Esophagus squamous epithelium (tissue), 4 donors: ENCODE measurements around the gene TNFRSF18.

Experiments
- POLR2A ChIP-seq, 4 donors: fragments of 450-650 bp; IDR thresholded peaks; one replicate each; pipeline ENCODE4 v1.6.1; 2017; ENCODE audit warnings: antibody characterized with exemption in 4 of 4, mild to moderate bottlenecking in 4 of 4, moderate library complexity in 3 of 4
- TF ChIP-seq, protein P1 (sequence below), 6 experiments: fragments of 450-650 bp in 4 of 6; fragments of 200-600 bp in 2 of 6; sonication (generic) in 2 of 6; IDR thresholded peaks; one replicate each; pipeline ENCODE4 v1.5.1; 2016 to 2019; ENCODE audit warnings: antibody characterized with exemption in 6 of 6, mild to moderate bottlenecking in 4 of 6, moderate library complexity in 4 of 6

DNA sequence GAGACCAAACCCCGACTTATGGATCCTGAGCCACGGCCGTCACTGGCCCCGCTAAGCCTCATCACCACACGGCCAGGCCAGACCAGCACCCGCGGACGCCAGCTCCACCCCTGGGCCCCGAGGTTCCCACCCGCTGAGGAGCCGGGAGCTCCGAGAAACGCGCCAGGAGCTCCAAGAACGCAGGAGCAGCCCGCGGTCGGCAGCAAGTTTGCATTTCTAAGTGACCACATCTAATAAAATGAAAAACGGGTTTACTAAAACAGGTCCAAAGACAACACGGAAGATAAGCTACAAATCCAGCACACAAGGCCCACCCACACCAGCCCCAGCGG lies 48.2 kb upstream of the TNFRSF18 start:
- TF ChIP-seq POLR2A (IDR thresholded peaks at IDR 0.05) = no peak
- TF ChIP-seq, protein P1, sequence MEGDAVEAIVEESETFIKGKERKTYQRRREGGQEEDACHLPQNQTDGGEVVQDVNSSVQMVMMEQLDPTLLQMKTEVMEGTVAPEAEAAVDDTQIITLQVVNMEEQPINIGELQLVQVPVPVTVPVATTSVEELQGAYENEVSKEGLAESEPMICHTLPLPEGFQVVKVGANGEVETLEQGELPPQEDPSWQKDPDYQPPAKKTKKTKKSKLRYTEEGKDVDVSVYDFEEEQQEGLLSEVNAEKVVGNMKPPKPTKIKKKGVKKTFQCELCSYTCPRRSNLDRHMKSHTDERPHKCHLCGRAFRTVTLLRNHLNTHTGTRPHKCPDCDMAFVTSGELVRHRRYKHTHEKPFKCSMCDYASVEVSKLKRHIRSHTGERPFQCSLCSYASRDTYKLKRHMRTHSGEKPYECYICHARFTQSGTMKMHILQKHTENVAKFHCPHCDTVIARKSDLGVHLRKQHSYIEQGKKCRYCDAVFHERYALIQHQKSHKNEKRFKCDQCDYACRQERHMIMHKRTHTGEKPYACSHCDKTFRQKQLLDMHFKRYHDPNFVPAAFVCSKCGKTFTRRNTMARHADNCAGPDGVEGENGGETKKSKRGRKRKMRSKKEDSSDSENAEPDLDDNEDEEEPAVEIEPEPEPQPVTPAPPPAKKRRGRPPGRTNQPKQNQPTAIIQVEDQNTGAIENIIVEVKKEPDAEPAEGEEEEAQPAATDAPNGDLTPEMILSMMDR (IDR thresholded peaks at IDR 0.05) = no peak
